Activated T-cell treated with anti-CD3 and anti-CD28 coated beads, Interleukin-2, amount 50 U/mL, for 4 hours (primary cell): ENCODE results near the gene UQCR10. TPM values are rescaled to one million over a fixed set of nuclear protein-coding genes. Genes with fewer than 3 reads are reported as not detected.
"Not testable (repeated sequence)": the region's sequence is repeated elsewhere in the genome, so short reads cannot be mapped to it uniquely, and the experiment has no call there.

Source experiments
- ATAC-seq, 2 donors: fragments of 200-7000 bp; cut with Tn5 transposase; one replicate each; pipeline ENCODE4 v1.10.0; 2021
- DNase-seq: peaks from one replicate; pipeline ENCODE4 v3.0.0-alpha.2; 2020
- H3K27me3 Mint-ChIP-seq: one replicate; pipeline ENCODE4 v1.8.0; 2021; ENCODE audit warnings: low read depth, mixed read lengths
- H3K36me3 Mint-ChIP-seq: one replicate; pipeline ENCODE4 v1.8.0; 2022; ENCODE audit warnings: mixed read lengths; ENCODE audit not compliant: insufficient read depth
- H3K4me1 Mint-ChIP-seq: one replicate; pipeline ENCODE4 v1.8.0; 2021; ENCODE audit warnings: low read depth, mixed read lengths
- H3K4me3 Mint-ChIP-seq: one replicate; pipeline ENCODE4 v1.8.0; 2021; ENCODE audit warnings: mild to moderate bottlenecking, moderate library complexity, mixed read lengths
- H3K9me3 Mint-ChIP-seq: one replicate; pipeline ENCODE4 v1.8.0; 2021; ENCODE audit warnings: mixed read lengths
- total RNA-seq, 3 donors: library from RNA; stranded (reverse); gene quantifications; one replicate each; pipeline ENCODE4 v1.2.1, GENCODE V29; 2021

The UQCR10 gene
- total RNA-seq, 3 donors from 2014 or later: 90.9 to 103 (median 91.1) TPM

GRCh38 chr22:29747832-29748231 is 19.3 kb upstream of the UQCR10 start:
- DNase-seq: no peak
- ATAC-seq: no peak
- Mint-ChIP-seq H3K9me3 (no peaks in the 10 kb centered on the region), H3K27me3 (no peaks in the 10 kb centered on the region), H3K4me1 (peaks cover 14% of the 10 kb centered on the region), H3K4me3 (no peak overlapping the region), H3K36me3 (peaks cover 30% of the 10 kb centered on the region)

GRCh38 chr22:29748248-29748893 is 18.8 kb upstream of the UQCR10 start:
- Mint-ChIP-seq H3K9me3 (no peaks in the 10 kb centered on the region), H3K4me3 (no peak overlapping the region), H3K27me3 (no peaks in the 10 kb centered on the region), H3K36me3 (peaks cover 28% of the 10 kb centered on the region), H3K4me1 (peaks cover 14% of the 10 kb centered on the region)
- ATAC-seq (no peak), DNase-seq (no peak)

- Mint-ChIP-seq H3K36me3 (peaks cover 25% of the 10 kb centered on the region), H3K4me3 (no peak overlapping the region), H3K9me3 (no peaks in the 10 kb centered on the region), H3K27me3 (no peaks in the 10 kb centered on the region), H3K4me1 (peaks cover 14% of the 10 kb centered on the region)
- DNase-seq (no peak), ATAC-seq (no peak)
Observed at GRCh38 chr22:29750029-29750428, 17.1 kb upstream of the UQCR10 start.

GRCh38 chr22:29750559-29751538 is 16.3 kb upstream of the UQCR10 start:
- no peak for DNase-seq
- Mint-ChIP-seq H3K4me3 (no peak overlapping the region), H3K4me1 (peaks cover 14% of the 10 kb centered on the region), H3K27me3 (no peaks in the 10 kb centered on the region), H3K36me3 (peaks cover 21% of the 10 kb centered on the region), H3K9me3 (no peaks in the 10 kb centered on the region)
- ATAC-seq: peak in 1 of 2 donors; percentile 56

- Mint-ChIP-seq H3K9me3 (no peaks in the 10 kb centered on the region), H3K36me3 (peaks cover 18% of the 10 kb centered on the region), H3K4me1 (peaks cover 14% of the 10 kb centered on the region), H3K27me3 (no peaks in the 10 kb centered on the region), H3K4me3 (no peak overlapping the region)
- ATAC-seq: no peak
- no peak for DNase-seq
Observed at GRCh38 chr22:29751669-29752068, 15.5 kb upstream of the UQCR10 start.

- H3K9me3 Mint-ChIP-seq: no peaks in the 10 kb centered on the region
- DNase-seq: no peak
- ATAC-seq: no peak
- no peak overlapping the region for H3K4me3 Mint-ChIP-seq
- H3K27me3 Mint-ChIP-seq: no peaks in the 10 kb centered on the region
- H3K4me1 Mint-ChIP-seq: peaks cover 14% of the 10 kb centered on the region
- peaks cover 8% of the 10 kb centered on the region for H3K36me3 Mint-ChIP-seq
Observed at GRCh38 chr22:29753808-29754657, 13.1 kb upstream of the UQCR10 start.

GRCh38 chr22:29754658-29755395 is 12.3 kb upstream of the UQCR10 start:
- not testable (repeated sequence) for DNase-seq, H3K4me3 Mint-ChIP-seq, ATAC-seq, H3K36me3 Mint-ChIP-seq, H3K9me3 Mint-ChIP-seq, H3K27me3 Mint-ChIP-seq
- H3K4me1 Mint-ChIP-seq: peaks cover 14% of the 10 kb centered on the region

- ATAC-seq (no peak), DNase-seq (no peak)
- Mint-ChIP-seq H3K9me3 (no peaks in the 10 kb centered on the region), H3K36me3 (no peaks in the 10 kb centered on the region), H3K4me1 (peaks cover 5% of the 10 kb centered on the region), H3K27me3 (no peaks in the 10 kb centered on the region), H3K4me3 (no peak overlapping the region)
Observed at GRCh38 chr22:29755889-29756288, 11.3 kb upstream of the UQCR10 start.

- Mint-ChIP-seq H3K36me3 (no peaks in the 10 kb centered on the region), H3K4me1 (peaks cover 2% of the 10 kb centered on the region), H3K27me3 (no peaks in the 10 kb centered on the region), H3K9me3 (no peaks in the 10 kb centered on the region), H3K4me3 (no peak overlapping the region)
- ATAC-seq: no peak
- no peak for DNase-seq
Observed at GRCh38 chr22:29756341-29756740, 10.8 kb upstream of the UQCR10 start.

GRCh38 chr22:29757096-29757495 is 10.1 kb upstream of the UQCR10 start:
- Mint-ChIP-seq H3K36me3 (no peaks in the 10 kb centered on the region), H3K27me3 (no peaks in the 10 kb centered on the region), H3K9me3 (no peaks in the 10 kb centered on the region), H3K4me1 (no peaks in the 10 kb centered on the region), H3K4me3 (no peak overlapping the region)
- DNase-seq (no peak), ATAC-seq (no peak)

GRCh38 chr22:29758068-29758622 is 9.0 kb upstream of the UQCR10 start:
- H3K4me1 Mint-ChIP-seq: no peaks in the 10 kb centered on the region
- ATAC-seq (no peak), DNase-seq (no peak)
- H3K27me3 Mint-ChIP-seq: no peaks in the 10 kb centered on the region
- no peak overlapping the region for H3K4me3 Mint-ChIP-seq
- H3K36me3 Mint-ChIP-seq: no peaks in the 10 kb centered on the region
- no peaks in the 10 kb centered on the region for H3K9me3 Mint-ChIP-seq

GRCh38 chr22:29758959-29759358 is 8.2 kb upstream of the UQCR10 start:
- Mint-ChIP-seq H3K4me1 (no peaks in the 10 kb centered on the region), H3K36me3 (no peaks in the 10 kb centered on the region), H3K4me3 (no peak overlapping the region), H3K9me3 (no peaks in the 10 kb centered on the region), H3K27me3 (no peaks in the 10 kb centered on the region)
- ATAC-seq (no peak), DNase-seq (no peak)

- Mint-ChIP-seq H3K27me3 (no peaks in the 10 kb centered on the region), H3K36me3 (peaks cover 1% of the 10 kb centered on the region), H3K4me1 (peaks cover 17% of the 10 kb centered on the region), H3K9me3 (no peaks in the 10 kb centered on the region), H3K4me3 (no peak overlapping the region)
- no peak for DNase-seq
- ATAC-seq: no peak
Observed at GRCh38 chr22:29762263-29762662, 4.9 kb upstream of the UQCR10 start.
